Endothelial cell of umbilical vein (primary cell): ENCODE results near the gene DBF4B. TPM values are rescaled to one million over a fixed set of nuclear protein-coding genes. Genes with fewer than 3 reads are reported as not detected.
A peak's percentile ranks its signal among the peaks of the same experiment; 100 is the strongest.

Experiments used
- BruUV-seq: library from RNA; stranded (reverse); fragments of 400-500 nt; replicated peaks from 2 replicates; lab custom pipeline; 2021; lab: Mats Ljungman, UMichigan
- CTCF ChIA-PET: fragments of 300-600, 350-600 bp; sonication (Branson Sonifier 250); formaldehyde crosslinking; loops from one replicate; lab custom pipeline; 2021; ENCODE audit warnings: antibody characterized with exemption, inconsistent platforms; lab: Charles Lee
- POLR2A ChIA-PET: fragments of 300-600, 350-600 bp; sonication (Branson Sonifier 250); formaldehyde crosslinking; loops from one replicate; lab custom pipeline; 2021; ENCODE audit warnings: antibody characterized with exemption, inconsistent platforms; lab: Charles Lee
- DNase-seq: peaks from one replicate; pipeline ENCODE4 v3.0.0-alpha.2; 2011; ENCODE audit warnings: low read depth, low spot score
- FAIRE-seq: peaks from 2 replicates; lab custom pipeline; 2011; peaks lifted over from hg19 to GRCh38; lab: Jason Lieb, UNC
- H2AFZ ChIP-seq: 2 replicates; pipeline ENCODE4 v1.6.0; 2012; ENCODE audit warnings: low read depth, low read length, control low read depth, inconsistent platforms
- H3K27ac ChIP-seq: 2 replicates; pipeline ENCODE4 v1.5.1; 2011; ENCODE audit warnings: low read depth, mild to moderate bottlenecking, control low read depth, low read length, moderate library complexity; ENCODE audit not compliant: insufficient read depth
- H3K27me3 ChIP-seq, 2 experiments: 2 replicates each; pipeline versions ENCODE4 v1.6.0 to v1.6.1; 2011; ENCODE audit warnings: low read length in 2 of 2, mixed read lengths in 1 of 2; ENCODE audit not compliant: control insufficient read depth in 2 of 2, insufficient read depth in 2 of 2
- H3K36me3 ChIP-seq, 2 experiments: 2 replicates in 1 of 2; 3 replicates in 1 of 2; pipeline ENCODE4 v1.5.1; 2011; ENCODE audit warnings: low read length in 2 of 2, mild to moderate bottlenecking in 1 of 2, moderate library complexity in 1 of 2; ENCODE audit not compliant: control insufficient read depth in 2 of 2, insufficient read depth in 2 of 2; ENCODE audit errors: extremely low read depth in 1 of 2
- H3K4me1 ChIP-seq: 3 replicates; pipeline ENCODE4 v1.5.1; 2011; ENCODE audit warnings: mild to moderate bottlenecking, low read length; ENCODE audit not compliant: control insufficient read depth, insufficient read depth; ENCODE audit errors: extremely low read depth
- H3K4me2 ChIP-seq: 2 replicates; pipeline ENCODE4 v1.6.1; 2011; ENCODE audit warnings: low read length, control low read depth, mixed read lengths; ENCODE audit not compliant: insufficient read depth
- H3K4me3 ChIP-seq, 3 experiments: fragments of 200-600 bp in 1 of 3; sonication (generic), shearing (Covaris generic) in 1 of 3; replicated peaks in 1 of 3; 2 replicates each; pipeline ENCODE4 v1.5.1; 2011 to 2016; ENCODE audit warnings: control low read depth in 3 of 3, low read length in 3 of 3, mild to moderate bottlenecking in 2 of 3, inconsistent platforms in 1 of 3, low read depth in 1 of 3, moderate library complexity in 1 of 3; ENCODE audit not compliant: insufficient read depth in 1 of 3
- H3K79me2 ChIP-seq: 2 replicates; pipeline ENCODE4 v1.6.0; 2012; ENCODE audit warnings: low read length, inconsistent platforms; ENCODE audit not compliant: control insufficient read depth, insufficient read depth
- H3K9ac ChIP-seq: replicated peaks from 2 replicates; pipeline ENCODE3; 2011; ENCODE audit warnings: low read length, control low read depth; ENCODE audit not compliant: insufficient read depth; ENCODE audit errors: extremely low read depth
- H3K9me1 ChIP-seq: replicated peaks from 3 replicates; pipeline ENCODE4 v1.6.0; 2011; ENCODE audit warnings: mild to moderate bottlenecking, low read length; ENCODE audit not compliant: control insufficient read depth, insufficient read depth; ENCODE audit errors: extremely low read depth
- H3K9me3 ChIP-seq: replicated peaks from 2 replicates; pipeline ENCODE4 v1.5.1; 2012; ENCODE audit warnings: low read length, inconsistent platforms; ENCODE audit not compliant: control insufficient read depth, insufficient read depth
- H4K20me1 ChIP-seq: replicated peaks from 2 replicates; pipeline ENCODE3; 2011; ENCODE audit warnings: mild to moderate bottlenecking, low read length; ENCODE audit not compliant: control insufficient read depth, insufficient read depth; ENCODE audit errors: extremely low read depth
- CTCF ChIP-seq, 2 donors: IDR thresholded peaks; 1 replicate in 1 of 2; 2 replicates in 1 of 2; pipeline ENCODE4 v1.5.1; 2011; ENCODE audit warnings: low read length in 2 of 2, mild to moderate bottlenecking in 2 of 2, moderate library complexity in 2 of 2, control low read depth in 1 of 2, inconsistent platforms in 1 of 2, low read depth in 1 of 2; ENCODE audit not compliant: insufficient read depth in 1 of 2; ENCODE audit errors: extremely low read depth in 1 of 2
- EZH2 ChIP-seq: IDR thresholded peaks from 2 replicates; pipeline ENCODE4 v1.6.1; 2012; ENCODE audit warnings: borderline replicate concordance, low read depth, mild to moderate bottlenecking, moderate library complexity, low read length, inconsistent platforms; ENCODE audit not compliant: severe bottlenecking
- FOS ChIP-seq: IDR thresholded peaks from 2 replicates; pipeline ENCODE4 v1.6.1; 2011; ENCODE audit warnings: mild to moderate bottlenecking, low read length, moderate library complexity, borderline replicate concordance; ENCODE audit not compliant: insufficient read depth
- GATA2 ChIP-seq: IDR thresholded peaks from 2 replicates; pipeline ENCODE4 v1.7.0; 2011; ENCODE audit warnings: low read depth, mild to moderate bottlenecking, moderate library complexity, mixed read lengths, low read length; ENCODE audit not compliant: insufficient read length, insufficient read depth
- MAX ChIP-seq: IDR thresholded peaks from 2 replicates; pipeline ENCODE4 v1.6.1; 2011; ENCODE audit not compliant: insufficient read depth, insufficient read length
- POLR2A ChIP-seq: IDR thresholded peaks from 2 replicates; pipeline ENCODE4 v1.6.1; 2012; ENCODE audit warnings: low read depth, mild to moderate bottlenecking, control low read depth, low read length
- POLR2AphosphoS5 ChIP-seq: IDR thresholded peaks from 2 replicates; pipeline ENCODE4 v1.6.1; 2012; ENCODE audit warnings: low read depth, mild to moderate bottlenecking, control low read depth, low read length, moderate library complexity; ENCODE audit not compliant: insufficient read depth
- dilution Hi-C: fragments of 300-500 bp; cut with MboI; formaldehyde crosslinking; loops from one replicate; pipeline ENCODE4 v1.15.0; 2019; ENCODE audit warnings: low sequenced_read_pairs; ENCODE audit not compliant: extremely low pct_ligation_motif_present
- intact Hi-C: fragments of 100-400 bp; cut with micrococcal nuclease; formaldehyde crosslinking; loops from one replicate; pipeline ENCODE4 v1.10.0; 2022
- polyA plus RNA-seq, 4 experiments: library from polyadenylated mRNA; depleted of rRNA in 3 of 4; stranded (reverse) in 3 of 4; unstranded in 1 of 4; fragments of >200 nt; gene quantifications; 2 replicates each; pipeline versions ENCODE4 v1.2.1 to v1.2.3, GENCODE V29; 2011 to 2012; ENCODE audit warnings: missing spikeins in 1 of 4
- total RNA-seq: library from RNA; stranded (reverse); gene quantifications from 2 replicates; pipeline ENCODE4 v1.2.3, GENCODE V29; 2021

The DBF4B gene
- total and polyA plus RNA-seq, 2 donors (not counting 3 experiments of a cell fraction or from before 2014, with no cell fraction given), result 12.5 to 26.2 TPM

GRCh38 chr17:44779211-44780025 is 71.0 kb downstream of the DBF4B start:
- H2AFZ ChIP-seq, result peak overlapping the region; percentile 91
- TF ChIP-seq GATA2 (peak; percentile 57), CTCF (IDR thresholded peaks at IDR 0.05; ENCODE audit: extremely low read depth in 1 of 2, insufficient read depth in 1 of 2, low read depth in 1 of 2, low read length in 2 of 2) (peak; percentile 83 to 88), POLR2A (no peak), POLR2AphosphoS5 (no peak), EZH2 (no peak), MAX (no peak), FOS (peak; percentile 45)
- no peaks in the 10 kb centered on the region for H3K27me3 ChIP-seq
- DNase-seq (peak; percentile 79), FAIRE-seq (peak; percentile 93)
- no TSS peak for BruUV-seq
- no peaks in the 10 kb centered on the region for H3K36me3 ChIP-seq
- peak overlapping the region; percentile 66 for H3K4me2 ChIP-seq
- H3K79me2 ChIP-seq, result no peaks in the 10 kb centered on the region
- H3K4me3 ChIP-seq, result peak overlapping the region in 2 of 3 experiments; percentile 35 to 39
- H3K4me1 ChIP-seq, result peaks cover 5% of the 10 kb centered on the region
- H3K9ac ChIP-seq, result peak overlapping the region; percentile 44
- ChIA-PET CTCF (interaction anchor here (0.7 to 15.3 kb wide), 35 partner anchors 8 to 356 kb away, joined by 3 to 368 read pairs (median 6); partner anchors contain the start of genes ACBD4, GJC1, HIGD1B and PLCD3), POLR2A (no interaction called here)
- intact Hi-C loops, result loop anchor here (1.0 kb wide), 3 partner anchors 50 to 354 kb away; no protein-coding TSS in a partner anchor
- H3K9me3 ChIP-seq, result no peaks in the 10 kb centered on the region
- H3K9me1 ChIP-seq, result no peaks in the 10 kb centered on the region
- dilution Hi-C loops, result no loop called here
- no peak overlapping the region for H3K27ac ChIP-seq
- no peaks in the 10 kb centered on the region for H4K20me1 ChIP-seq
